HCT116 (cell line): ENCODE measurements around the gene LRP1B. TPM values are rescaled to one million over a fixed set of nuclear protein-coding genes. Genes with fewer than 3 reads are reported as not detected.

Experiments
- ATAC-seq: fragments of 200-7000 bp; cut with Tn5 transposase; 2 replicates; pipeline ENCODE4 v1.9.1; 2020; ENCODE audit warnings: mild to moderate bottlenecking, moderate library complexity
- BruUV-seq: library from RNA; stranded (reverse); fragments of 400-500 nt; replicated peaks from 2 replicates; lab custom pipeline; 2021; lab: Mats Ljungman, UMichigan
- CTCF ChIA-PET: fragments of 300-600 bp; sonication (Branson Sonifier 250); formaldehyde crosslinking; loops from one replicate; lab custom pipeline; 2021; ENCODE audit warnings: antibody characterized with exemption; lab: Charles Lee
- POLR2A ChIA-PET: fragments of 300-600, 350-600 bp; sonication (Branson Sonifier 250); formaldehyde crosslinking; loops from one replicate; lab custom pipeline; 2021; ENCODE audit warnings: antibody characterized with exemption; lab: Charles Lee
- RAD21 ChIA-PET, 2 experiments: fragments of 300-600 bp; sonication (Branson Sonifier 250); formaldehyde crosslinking; loops; one replicate each; lab custom pipeline; 2023; ENCODE audit warnings: low total read pairs in 2 of 2; ENCODE audit not compliant: uncharacterized antibody in 2 of 2, unreplicated experiment in 2 of 2, low non-redundant PET in 1 of 2; lab: Charles Lee
- DNase-seq: peaks from one replicate; pipeline ENCODE4 v3.0.0-alpha.2; 2010; ENCODE audit warnings: low read depth, low spot score
- H2AFZ ChIP-seq: fragments of 200-600 bp; shearing (Covaris generic), sonication (generic); 2 replicates; pipeline ENCODE4 v1.6.1; 2017; ENCODE audit warnings: low read depth, mixed run types, mixed read lengths, antibody characterized with exemption, low read length; ENCODE audit not compliant: poor library complexity, severe bottlenecking
- H3K27ac ChIP-seq: 2 replicates; pipeline ENCODE4 v1.5.1; 2012; ENCODE audit warnings: low read depth, low read length
- H3K27me3 ChIP-seq: fragments of 200-600 bp; sonication (generic); 2 replicates; pipeline ENCODE4 v1.6.1; 2016; ENCODE audit warnings: mixed run types, low read length, mixed read lengths; ENCODE audit not compliant: insufficient read depth
- H3K36me3 ChIP-seq, 2 experiments: fragments of 200-500 bp in 1 of 2; fragments of 200-600 bp in 1 of 2; sonication (Bioruptor generic) in 1 of 2; sonication (generic) in 1 of 2; 2 replicates each; pipeline versions ENCODE4 v1.5.1 to v1.6.1; 2014 to 2016; ENCODE audit warnings: low read length in 2 of 2, inconsistent platforms in 1 of 2, mixed read lengths in 1 of 2, mixed run types in 1 of 2; ENCODE audit not compliant: insufficient read depth in 2 of 2, control insufficient read depth in 1 of 2
- H3K4me1 ChIP-seq, 2 experiments: fragments of 200-600 bp in 1 of 2; sonication (generic) in 1 of 2; 2 replicates each; pipeline versions ENCODE4 v1.5.1 to v1.6.1; 2012 to 2017; ENCODE audit warnings: low read length in 2 of 2, inconsistent platforms in 1 of 2, mild to moderate bottlenecking in 1 of 2, mixed read lengths in 1 of 2, mixed run types in 1 of 2, moderate library complexity in 1 of 2; ENCODE audit not compliant: insufficient read depth in 2 of 2, control insufficient read depth in 1 of 2
- H3K4me2 ChIP-seq: fragments of 200-600 bp; sonication (generic); 2 replicates; pipeline ENCODE4 v1.6.1; 2017; ENCODE audit warnings: mixed run types, low read length, mixed read lengths
- H3K4me3 ChIP-seq, 2 experiments: fragments of 200-600 bp in 1 of 2; sonication (generic) in 1 of 2; replicated peaks in 1 of 2; 2 replicates each; pipeline ENCODE4 v1.5.1; 2011 to 2016; ENCODE audit warnings: low read length in 2 of 2, control low read depth in 1 of 2, low read depth in 1 of 2, mild to moderate bottlenecking in 1 of 2, mixed read lengths in 1 of 2, mixed run types in 1 of 2
- H3K79me2 ChIP-seq: fragments of 200-600 bp; sonication (generic); 2 replicates; pipeline ENCODE4 v1.6.1; 2017; ENCODE audit warnings: mild to moderate bottlenecking, mixed run types, low read length, moderate library complexity, mixed read lengths; ENCODE audit not compliant: insufficient read depth
- H3K9ac ChIP-seq: fragments of 200-600 bp; sonication (generic); 2 replicates; pipeline ENCODE4 v1.6.1; 2016; ENCODE audit warnings: low read length, mixed read lengths
- H3K9me2 ChIP-seq: fragments of 200-600 bp; sonication (generic), shearing (Covaris generic); 2 replicates; pipeline ENCODE4 v1.6.1; 2017; ENCODE audit warnings: mixed run types, mild to moderate bottlenecking, moderate library complexity; ENCODE audit not compliant: insufficient read depth
- H3K9me3 ChIP-seq, 2 experiments: fragments of 200-500 bp in 1 of 2; fragments of 200-600 bp in 1 of 2; sonication (Bioruptor generic) in 1 of 2; sonication (generic) in 1 of 2; 2 replicates each; pipeline ENCODE4 v1.6.1; 2014 to 2017; ENCODE audit warnings: low read length in 2 of 2, mixed read lengths in 2 of 2, inconsistent platforms in 1 of 2, low read depth in 1 of 2, mild to moderate bottlenecking in 1 of 2, mixed run types in 1 of 2, moderate library complexity in 1 of 2; ENCODE audit not compliant: control insufficient read depth in 1 of 2, insufficient read depth in 1 of 2
- H4K20me1 ChIP-seq: fragments of 200-600 bp; sonication (generic), shearing (Covaris generic); 2 replicates; pipeline ENCODE4 v1.6.1; 2017; ENCODE audit warnings: mixed run types, mild to moderate bottlenecking, moderate library complexity; ENCODE audit not compliant: insufficient read depth
- ATF3 ChIP-seq: IDR thresholded peaks from 2 replicates; pipeline ENCODE4 v1.6.1; 2012
- CTCF ChIP-seq, 3 experiments: fragments of 200-600 bp in 1 of 3; sonication (generic) in 1 of 3; IDR thresholded peaks in 2 of 3; conservative IDR thresholded peaks in 1 of 3; 2 replicates each; pipeline ENCODE4 v1.5.1; 2012 to 2017; ENCODE audit warnings: low read depth in 2 of 3, low read length in 2 of 3, antibody characterized with exemption in 1 of 3, borderline replicate concordance in 1 of 3, control low read depth in 1 of 3, mild to moderate bottlenecking in 1 of 3, mixed read lengths in 1 of 3, mixed run types in 1 of 3, moderate library complexity in 1 of 3; ENCODE audit not compliant: insufficient read depth in 1 of 3
- EGR1 ChIP-seq: IDR thresholded peaks from 2 replicates; pipeline ENCODE4 v1.6.1; 2012; ENCODE audit warnings: low read depth
- EZH2 ChIP-seq: fragments of 200-600 bp; sonication (generic); IDR thresholded peaks from 2 replicates; pipeline ENCODE4 v1.6.1; 2017; ENCODE audit warnings: antibody characterized with exemption, mixed run types
- EZH2phosphoT487 ChIP-seq: fragments of 200-600 bp; IDR thresholded peaks from 2 replicates; pipeline ENCODE4 v1.6.1; 2018; ENCODE audit warnings: antibody characterized with exemption, borderline replicate concordance
- MAX ChIP-seq: IDR thresholded peaks from 2 replicates; pipeline ENCODE4 v1.6.1; 2012
- POLR2A ChIP-seq: IDR thresholded peaks from 2 replicates; pipeline ENCODE4 v1.7.0; 2011; ENCODE audit warnings: borderline replicate concordance; ENCODE audit not compliant: insufficient read depth, insufficient read length; ENCODE audit errors: extremely low read depth
- POLR2AphosphoS5 ChIP-seq: IDR thresholded peaks from 2 replicates; pipeline ENCODE4 v1.6.1; 2011; ENCODE audit warnings: mild to moderate bottlenecking, low read depth, low read length, moderate library complexity
- RAD21 ChIP-seq: IDR thresholded peaks from 2 replicates; pipeline ENCODE4 v1.6.1; 2012; ENCODE audit warnings: low read depth, mild to moderate bottlenecking
- REST ChIP-seq: IDR thresholded peaks from 2 replicates; pipeline ENCODE4 v1.6.1; 2012; ENCODE audit warnings: low read depth
- SIN3A ChIP-seq: IDR thresholded peaks from 2 replicates; pipeline ENCODE4 v1.6.1; 2012; ENCODE audit warnings: low read depth
- SP1 ChIP-seq: IDR thresholded peaks from 2 replicates; pipeline ENCODE4 v1.6.1; 2012; ENCODE audit warnings: low read depth
- SRF ChIP-seq: IDR thresholded peaks from 2 replicates; pipeline ENCODE4 v1.6.1; 2012; ENCODE audit warnings: low read depth
- YY1 ChIP-seq: IDR thresholded peaks from 2 replicates; pipeline ENCODE4 v1.6.1; 2011; ENCODE audit warnings: low read length, low read depth, moderate library complexity, mild to moderate bottlenecking; ENCODE audit not compliant: insufficient replicate concordance; ENCODE audit errors: extremely low read depth
- ZFX ChIP-seq: fragments of 450-650 bp; IDR thresholded peaks from 2 replicates; pipeline ENCODE4 v1.6.1; 2017
- ZNF274 ChIP-seq: fragments of 200-500 bp; sonication (Bioruptor generic); IDR thresholded peaks from 2 replicates; pipeline ENCODE4 v1.6.1; 2014; ENCODE audit warnings: mild to moderate bottlenecking, low read depth, low read length, inconsistent platforms
- intact Hi-C: fragments of 100-400 bp; cut with micrococcal nuclease; formaldehyde crosslinking; loops from 2 replicates; pipeline ENCODE4 v1.10.0; 2022
- total RNA-seq: library from RNA; stranded (reverse); gene quantifications from one replicate; pipeline ENCODE4 v1.2.1, GENCODE V29; 2021; ENCODE audit not compliant: unreplicated experiment

Gene LRP1B
- total RNA-seq, 1 experiment from 2014 or later: 0.34 TPM

- TF ChIP-seq CTCF (IDR thresholded peaks at IDR 0.05 in 2 of 3, conservative IDR thresholded peaks at IDR 0.05 in 1 of 3; ENCODE audit: borderline replicate concordance in 1 of 3, insufficient read depth in 1 of 3, low read depth in 2 of 3, low read length in 2 of 3) (no peak), EZH2 (no peak), ZNF274 (no peak), POLR2AphosphoS5 (no peak), POLR2A (no peak), SP1 (no peak), YY1 (no peak)
Observed at GRCh38 chr2:140657657-140658056, 1473.2 kb downstream of the LRP1B start (continued).

GRCh38 chr2:140654565-140654964 lies 1476.3 kb downstream of the LRP1B start:
- intact Hi-C loops: no loop called here
- no peak for DNase-seq
- ChIA-PET RAD21 (no interaction called here), POLR2A (no interaction called here), CTCF (no interaction called here)
- Histone ChIP-seq H3K79me2 (no peaks in the 10 kb centered on the region), H3K36me3 (no peaks in the 10 kb centered on the region), H3K4me2 (no peak overlapping the region), H3K4me3 (no peak overlapping the region), H4K20me1 (no peaks in the 10 kb centered on the region), H3K27ac (no peak overlapping the region), H2AFZ (no peak overlapping the region), H3K4me1 (no peaks in the 10 kb centered on the region), H3K9me3 (no peaks in the 10 kb centered on the region), H3K9me2 (no peaks in the 10 kb centered on the region), H3K9ac (no peak overlapping the region), H3K27me3 (no peaks in the 10 kb centered on the region)
- TF ChIP-seq SIN3A (no peak), SRF (no peak), REST (no peak), EZH2 (no peak), EGR1 (no peak), RAD21 (no peak), MAX (no peak), ZFX (no peak), CTCF (IDR thresholded peaks at IDR 0.05 in 2 of 3, conservative IDR thresholded peaks at IDR 0.05 in 1 of 3; ENCODE audit: borderline replicate concordance in 1 of 3, insufficient read depth in 1 of 3, low read depth in 2 of 3, low read length in 2 of 3) (no peak), POLR2A (no peak), ATF3 (no peak), EZH2phosphoT487 (no peak), SP1 (no peak), ZNF274 (no peak)
- ATAC-seq: no peak
- no TSS peak for BruUV-seq
